ENCODE results near the gene ST3GAL3. TPM values are rescaled to one million over a fixed set of nuclear protein-coding genes. Genes with fewer than 3 reads are reported as not detected.
A peak's percentile ranks its signal among the peaks of the same experiment; 100 is the strongest.

Gene ST3GAL3
- total RNA-seq, 1 donor from 2014 or later, result 25.1 TPM

- Histone ChIP-seq H3K36me3 (ENCODE audit: control insufficient read depth in 3 of 3, insufficient read depth in 3 of 3, low read length in 3 of 3) (no peaks in the 10 kb centered on the region), H3K9ac (ENCODE audit: low read depth in 1 of 3, low read length in 3 of 3) (peak overlapping the region in 1 of 3 donors; percentile 76), H3K4me1 (ENCODE audit: control insufficient read depth in 3 of 3, insufficient read depth in 3 of 3, low read length in 3 of 3) (peaks cover 28 to 49% (median 45%) of the 10 kb centered on the region in 3 donors), H3K9me3 (ENCODE audit: control insufficient read depth in 3 of 3, low read length in 3 of 3) (no peaks in the 10 kb centered on the region), H3K27me3 (ENCODE audit: control insufficient read depth in 3 of 3, insufficient read depth in 3 of 3, low read length in 3 of 3) (peaks cover 0 to 9% (median 7%) of the 10 kb centered on the region in 3 donors), H3K4me3 (ENCODE audit: low read length in 3 of 3) (no peak overlapping the region), H3K27ac (ENCODE audit: low read depth, low read length) (no peak overlapping the region)
Measured at GRCh38 chr1:43937179-43937865, 230.0 kb downstream of the ST3GAL3 start.

GRCh38 chr1:43938383-43938782, 231.0 kb downstream of the ST3GAL3 start:
- Histone ChIP-seq H3K27ac (ENCODE audit: low read depth, low read length) (no peak overlapping the region), H3K9ac (ENCODE audit: low read depth in 1 of 3, low read length in 3 of 3) (peak overlapping the region in 1 of 3 donors; percentile 25), H3K9me3 (ENCODE audit: control insufficient read depth in 3 of 3, low read length in 3 of 3) (no peaks in the 10 kb centered on the region), H3K4me3 (ENCODE audit: low read length in 3 of 3) (no peak overlapping the region), H3K36me3 (ENCODE audit: control insufficient read depth in 3 of 3, insufficient read depth in 3 of 3, low read length in 3 of 3) (no peaks in the 10 kb centered on the region), H3K4me1 (ENCODE audit: control insufficient read depth in 3 of 3, insufficient read depth in 3 of 3, low read length in 3 of 3) (peaks cover 23 to 42% (median 40%) of the 10 kb centered on the region in 3 donors), H3K27me3 (ENCODE audit: control insufficient read depth in 3 of 3, insufficient read depth in 3 of 3, low read length in 3 of 3) (peaks cover 0 to 9% (median 7%) of the 10 kb centered on the region in 3 donors)

GRCh38 chr1:43938892-43939587, 231.7 kb downstream of the ST3GAL3 start:
- Histone ChIP-seq H3K9me3 (ENCODE audit: control insufficient read depth in 3 of 3, low read length in 3 of 3) (no peaks in the 10 kb centered on the region), H3K27me3 (ENCODE audit: control insufficient read depth in 3 of 3, insufficient read depth in 3 of 3, low read length in 3 of 3) (peaks cover 0 to 9% (median 7%) of the 10 kb centered on the region in 3 donors), H3K27ac (ENCODE audit: low read depth, low read length) (no peak overlapping the region), H3K9ac (ENCODE audit: low read depth in 1 of 3, low read length in 3 of 3) (peak overlapping the region in 1 of 3 donors; percentile 25), H3K4me3 (ENCODE audit: low read length in 3 of 3) (no peak overlapping the region), H3K36me3 (ENCODE audit: control insufficient read depth in 3 of 3, insufficient read depth in 3 of 3, low read length in 3 of 3) (no peaks in the 10 kb centered on the region), H3K4me1 (ENCODE audit: control insufficient read depth in 3 of 3, insufficient read depth in 3 of 3, low read length in 3 of 3) (peaks cover 17 to 36% (median 33%) of the 10 kb centered on the region in 3 donors)

- H3K27me3 ChIP-seq (ENCODE audit: control insufficient read depth in 3 of 3, insufficient read depth in 3 of 3, low read length in 3 of 3), result no peaks in the 10 kb centered on the region
- no peak overlapping the region for H3K27ac ChIP-seq (ENCODE audit: low read depth, low read length)
- no peaks in the 10 kb centered on the region for H3K36me3 ChIP-seq (ENCODE audit: control insufficient read depth in 3 of 3, insufficient read depth in 3 of 3, low read length in 3 of 3)
- H3K9me3 ChIP-seq (ENCODE audit: control insufficient read depth in 3 of 3, low read length in 3 of 3), result no peaks in the 10 kb centered on the region
- H3K4me3 ChIP-seq (ENCODE audit: low read length in 3 of 3), result no peak overlapping the region
- peaks cover 21 to 26% (median 25%) of the 10 kb centered on the region in 3 donors for H3K4me1 ChIP-seq (ENCODE audit: control insufficient read depth in 3 of 3, insufficient read depth in 3 of 3, low read length in 3 of 3)
- no peak overlapping the region for H3K9ac ChIP-seq (ENCODE audit: low read depth in 1 of 3, low read length in 3 of 3)
Measured at GRCh38 chr1:43942411-43942810, 235.1 kb downstream of the ST3GAL3 start.

- H3K4me1 ChIP-seq (ENCODE audit: control insufficient read depth in 3 of 3, insufficient read depth in 3 of 3, low read length in 3 of 3), result peaks cover 30 to 42% (median 37%) of the 10 kb centered on the region in 3 donors
- H3K27ac ChIP-seq (ENCODE audit: low read depth, low read length), result no peak overlapping the region
- no peak overlapping the region for H3K9ac ChIP-seq (ENCODE audit: low read depth in 1 of 3, low read length in 3 of 3)
- no peaks in the 10 kb centered on the region for H3K27me3 ChIP-seq (ENCODE audit: control insufficient read depth in 3 of 3, insufficient read depth in 3 of 3, low read length in 3 of 3)
- no peak overlapping the region for H3K4me3 ChIP-seq (ENCODE audit: low read length in 3 of 3)
- no peaks in the 10 kb centered on the region for H3K9me3 ChIP-seq (ENCODE audit: control insufficient read depth in 3 of 3, low read length in 3 of 3)
- peaks cover 6% of the 10 kb centered on the region in 3 donors for H3K36me3 ChIP-seq (ENCODE audit: control insufficient read depth in 3 of 3, insufficient read depth in 3 of 3, low read length in 3 of 3)
Measured at GRCh38 chr1:43944860-43945259, 237.5 kb downstream of the ST3GAL3 start.

- Histone ChIP-seq H3K36me3 (ENCODE audit: control insufficient read depth in 3 of 3, insufficient read depth in 3 of 3, low read length in 3 of 3) (peaks cover 13 to 15% (median 14%) of the 10 kb centered on the region in 3 donors), H3K9ac (ENCODE audit: low read depth in 1 of 3, low read length in 3 of 3) (peak overlapping the region; percentile 78 to 100 (median 100)), H3K27ac (ENCODE audit: low read depth, low read length) (peak overlapping the region; percentile 100), H3K27me3 (ENCODE audit: control insufficient read depth in 3 of 3, insufficient read depth in 3 of 3, low read length in 3 of 3) (no peaks in the 10 kb centered on the region), H3K4me3 (ENCODE audit: low read length in 3 of 3) (peak overlapping the region; percentile 95 to 99 (median 96)), H3K4me1 (ENCODE audit: control insufficient read depth in 3 of 3, insufficient read depth in 3 of 3, low read length in 3 of 3) (peaks cover 37 to 51% (median 46%) of the 10 kb centered on the region in 3 donors), H3K9me3 (ENCODE audit: control insufficient read depth in 3 of 3, low read length in 3 of 3) (no peaks in the 10 kb centered on the region)
Measured at GRCh38 chr1:43945674-43946235, 238.4 kb downstream of the ST3GAL3 start.

GRCh38 chr1:43946236-43947060, 239.1 kb downstream of the ST3GAL3 start, which contains the start of gene IPO13:
IPO13 (plus strand) TSS chr1:43946950; CDS start chr1:43947601, 651 bp downstream.
- Histone ChIP-seq H3K4me3 (ENCODE audit: low read length in 3 of 3) (peak within 1 kb of the TSS; percentile 95 to 99 (median 96)), H3K4me1 (ENCODE audit: control insufficient read depth in 3 of 3, insufficient read depth in 3 of 3, low read length in 3 of 3) (peaks cover 44 to 58% (median 53%) of the 10 kb centered on the region in 3 donors), H3K9me3 (ENCODE audit: control insufficient read depth in 3 of 3, low read length in 3 of 3) (no peaks in the 10 kb centered on the region), H3K27me3 (ENCODE audit: control insufficient read depth in 3 of 3, insufficient read depth in 3 of 3, low read length in 3 of 3) (no peaks in the 10 kb centered on the region), H3K9ac (ENCODE audit: low read depth in 1 of 3, low read length in 3 of 3) (peak within 1 kb of the TSS; percentile 100), H3K36me3 (ENCODE audit: control insufficient read depth in 3 of 3, insufficient read depth in 3 of 3, low read length in 3 of 3) (peaks cover 16 to 19% (median 16%) of the 10 kb centered on the region in 3 donors), H3K27ac (ENCODE audit: low read depth, low read length) (peak within 1 kb of the TSS; percentile 100)

- Histone ChIP-seq H3K9me3 (ENCODE audit: control insufficient read depth in 3 of 3, low read length in 3 of 3) (no peaks in the 10 kb centered on the region), H3K27ac (ENCODE audit: low read depth, low read length) (peak overlapping the region; percentile 100), H3K4me3 (ENCODE audit: low read length in 3 of 3) (peak overlapping the region; percentile 95 to 99 (median 96)), H3K27me3 (ENCODE audit: control insufficient read depth in 3 of 3, insufficient read depth in 3 of 3, low read length in 3 of 3) (no peaks in the 10 kb centered on the region), H3K9ac (ENCODE audit: low read depth in 1 of 3, low read length in 3 of 3) (peak overlapping the region; percentile 100), H3K4me1 (ENCODE audit: control insufficient read depth in 3 of 3, insufficient read depth in 3 of 3, low read length in 3 of 3) (peaks cover 50 to 63% (median 58%) of the 10 kb centered on the region in 3 donors), H3K36me3 (ENCODE audit: control insufficient read depth in 3 of 3, insufficient read depth in 3 of 3, low read length in 3 of 3) (peaks cover 16 to 19% (median 16%) of the 10 kb centered on the region in 3 donors)
Measured at GRCh38 chr1:43947061-43947873, 239.9 kb downstream of the ST3GAL3 start.

Measured in skeletal muscle tissue (tissue), 4 donors.